Neuronal stem cell (in vitro differentiated cells): ENCODE measurements around the gene RASL10B.

Experiments used
- DNase-seq: peaks from one replicate; pipeline ENCODE4 v3.0.0-alpha.2; 2013; ENCODE audit warnings: low spot score
- H2AFZ ChIP-seq: one replicate; pipeline ENCODE4 v1.6.1; 2013; ENCODE audit warnings: mild to moderate bottlenecking, low read length, inconsistent platforms
- H2AK5ac ChIP-seq: 2 replicates; pipeline ENCODE4 v1.6.1; 2013; ENCODE audit warnings: low read depth, mild to moderate bottlenecking, inconsistent platforms, low read length, moderate library complexity, mixed read lengths
- H2BK120ac ChIP-seq: 2 replicates; pipeline ENCODE4 v1.6.1; 2013; ENCODE audit warnings: low read depth, mild to moderate bottlenecking, inconsistent platforms, low read length, moderate library complexity, mixed read lengths
- H2BK12ac ChIP-seq: one replicate; pipeline ENCODE4 v1.6.1; 2013; ENCODE audit warnings: low read length, inconsistent platforms
- H2BK15ac ChIP-seq: 2 replicates; pipeline ENCODE4 v1.6.1; 2013; ENCODE audit warnings: mild to moderate bottlenecking, low read length, inconsistent platforms, mixed read lengths
- H2BK5ac ChIP-seq: one replicate; pipeline ENCODE4 v1.6.1; 2013; ENCODE audit warnings: inconsistent platforms, mild to moderate bottlenecking, low read length, moderate library complexity
- H3K14ac ChIP-seq: one replicate; pipeline ENCODE4 v1.6.1; 2013; ENCODE audit warnings: low read length, inconsistent platforms
- H3K18ac ChIP-seq: 2 replicates; pipeline ENCODE4 v1.6.1; 2013; ENCODE audit warnings: low read length, inconsistent platforms
- H3K23ac ChIP-seq: 2 replicates; pipeline ENCODE4 v1.6.1; 2013; ENCODE audit warnings: low read depth, mild to moderate bottlenecking, mixed read lengths, low read length, inconsistent platforms; ENCODE audit not compliant: poor library complexity
- H3K27ac ChIP-seq: replicated peaks from 3 replicates; pipeline ENCODE4 v1.5.1; 2013; ENCODE audit warnings: low read length, inconsistent platforms
- H3K27me3 ChIP-seq, 3 experiments: 2 replicates each; pipeline ENCODE4 v1.6.1; 2013; ENCODE audit warnings: low read length in 3 of 3, mild to moderate bottlenecking in 2 of 3, inconsistent platforms in 1 of 3, low read depth in 1 of 3, mixed read lengths in 1 of 3, moderate library complexity in 1 of 3; ENCODE audit not compliant: control insufficient read depth in 3 of 3, insufficient read depth in 3 of 3
- H3K36me3 ChIP-seq, 2 donors: replicated peaks in 1 of 2; 2 replicates each; pipeline ENCODE4 v1.6.1; 2013; ENCODE audit warnings: low read length in 2 of 2; ENCODE audit not compliant: control insufficient read depth in 2 of 2, insufficient read depth in 2 of 2
- H3K4ac ChIP-seq: 2 replicates; pipeline ENCODE4 v1.6.1; 2013; ENCODE audit warnings: inconsistent platforms, mild to moderate bottlenecking, low read length, moderate library complexity
- H3K4me1 ChIP-seq, 2 donors: 1 replicate in 1 of 2; 2 replicates in 1 of 2; pipeline ENCODE4 v1.6.1; 2013; ENCODE audit warnings: low read length in 2 of 2, low read depth in 1 of 2; ENCODE audit not compliant: control insufficient read depth in 2 of 2, insufficient read depth in 1 of 2
- H3K4me2 ChIP-seq: one replicate; pipeline ENCODE4 v1.6.1; 2013; ENCODE audit warnings: mild to moderate bottlenecking, low read length, inconsistent platforms; ENCODE audit not compliant: insufficient read depth, poor library complexity, severe bottlenecking
- H3K4me3 ChIP-seq, 2 donors: 2 replicates each; pipeline ENCODE4 v1.5.1; 2013; ENCODE audit warnings: low read length in 2 of 2, mild to moderate bottlenecking in 2 of 2, inconsistent platforms in 1 of 2, moderate library complexity in 1 of 2
- H3K79me1 ChIP-seq: one replicate; pipeline ENCODE4 v1.6.1; 2013; ENCODE audit warnings: low read depth, mild to moderate bottlenecking, inconsistent platforms, low read length, moderate library complexity
- H3K9ac ChIP-seq: one replicate; pipeline ENCODE4 v1.6.1; 2013; ENCODE audit warnings: mild to moderate bottlenecking, low read depth, low read length, inconsistent platforms; ENCODE audit not compliant: poor library complexity
- H3K9me3 ChIP-seq, 2 donors: replicated peaks in 1 of 2; 2 replicates each; pipeline versions ENCODE3 to v1.6.1; 2013; ENCODE audit warnings: low read length in 2 of 2, mild to moderate bottlenecking in 2 of 2, inconsistent platforms in 1 of 2, low read depth in 1 of 2, mixed read lengths in 1 of 2, moderate library complexity in 1 of 2; ENCODE audit not compliant: control insufficient read depth in 2 of 2, insufficient read depth in 1 of 2
- H4K8ac ChIP-seq: one replicate; pipeline ENCODE4 v1.6.1; 2013; ENCODE audit warnings: low read depth, mild to moderate bottlenecking, inconsistent platforms, low read length, moderate library complexity
- H4K91ac ChIP-seq: one replicate; pipeline ENCODE4 v1.6.1; 2013; ENCODE audit warnings: low read length, low read depth, mild to moderate bottlenecking, inconsistent platforms; ENCODE audit not compliant: poor library complexity
- WGBS, 2 donors: extraction: QIAGEN DNeasy Blood & Tissue Kit; methylation state at CpG; one replicate each; pipeline ENCODE4 v1.1.7; 2013; ENCODE audit warnings: missing lambda C conversion rate in 2 of 2, mixed read lengths in 1 of 2; ENCODE audit not compliant: insufficient read length in 2 of 2, insufficient replicate concordance in 1 of 2; ENCODE audit errors: extremely low coverage in 2 of 2; 5-methylcytosine and 5-hydroxymethylcytosine counted together

RASL10B gene

DNA sequence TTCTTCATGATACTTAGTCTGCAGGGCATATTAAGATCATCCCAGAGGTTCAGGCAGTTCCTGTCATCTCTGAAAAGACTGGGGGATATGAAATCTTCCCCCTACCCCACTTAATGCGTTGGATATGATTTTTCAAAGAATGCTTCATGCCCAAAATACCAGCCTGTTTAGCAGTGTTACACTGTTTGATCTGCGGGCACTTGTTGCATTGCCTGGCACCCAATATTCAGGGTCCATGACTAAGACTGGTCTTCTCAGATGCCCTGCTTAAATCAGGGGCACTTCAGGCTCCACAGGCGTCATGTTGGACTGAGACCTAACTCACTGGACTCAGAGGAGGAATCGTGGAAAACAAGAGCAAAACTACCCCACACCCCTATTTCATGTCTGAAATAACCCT, 6.4 kb upstream of the RASL10B start:
- H3K4me3 ChIP-seq = no peak overlapping the region
- no peaks in the 10 kb centered on the region for H3K27me3 ChIP-seq
- no peak overlapping the region for H3K9ac ChIP-seq
- no peak overlapping the region for H2AFZ ChIP-seq
- H3K4me1 ChIP-seq = peaks cover 0 to 8% of the 10 kb centered on the region in 2 donors
- H2BK12ac ChIP-seq = no peak overlapping the region
- H3K9me3 ChIP-seq = no peaks in the 10 kb centered on the region
- H3K4me2 ChIP-seq = no peak overlapping the region
- no peak overlapping the region for H3K23ac ChIP-seq
- no CpG with 5 or more reads among the region's 4 CpGs for WGBS, 2 donors
- no peak overlapping the region for H4K91ac ChIP-seq
- no peak overlapping the region for H3K27ac ChIP-seq
- no peak overlapping the region for H3K18ac ChIP-seq
- no peak overlapping the region for H2BK120ac ChIP-seq
- H2AK5ac ChIP-seq = no peak overlapping the region
- DNase-seq = no peak
- no peak overlapping the region for H3K4ac ChIP-seq
- H3K36me3 ChIP-seq = peaks cover 9 to 64% of the 10 kb centered on the region in 2 donors
- no peak overlapping the region for H3K14ac ChIP-seq
- no peak overlapping the region for H4K8ac ChIP-seq
- H2BK5ac ChIP-seq = no peak overlapping the region
- no peak overlapping the region for H2BK15ac ChIP-seq
- no peaks in the 10 kb centered on the region for H3K79me1 ChIP-seq

DNA sequence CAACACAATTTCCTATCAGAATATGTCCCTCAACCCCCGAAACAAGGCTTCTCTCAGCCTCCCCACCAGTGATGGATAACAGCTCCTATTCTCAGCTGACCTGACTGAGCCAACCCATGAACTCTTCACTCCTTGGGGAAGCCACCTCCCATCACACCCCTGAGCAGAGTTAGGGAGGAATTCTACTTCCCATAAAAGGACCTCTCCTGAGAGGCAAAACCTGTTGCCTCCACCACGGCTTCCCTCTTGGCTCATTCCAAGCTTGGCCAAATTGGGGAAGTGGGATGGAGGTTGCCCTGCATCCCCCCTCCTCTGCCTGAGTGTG, 5.7 kb upstream of the RASL10B start:
- Histone ChIP-seq H3K27me3 (no peaks in the 10 kb centered on the region), H2BK12ac (no peak overlapping the region), H3K4ac (no peak overlapping the region), H3K14ac (no peak overlapping the region), H3K18ac (no peak overlapping the region), H3K4me3 (no peak overlapping the region), H3K4me1 (peaks cover 0 to 11% of the 10 kb centered on the region in 2 donors), H2AK5ac (no peak overlapping the region), H3K9ac (no peak overlapping the region), H4K8ac (no peak overlapping the region), H3K9me3 (no peaks in the 10 kb centered on the region), H3K36me3 (peaks cover 9 to 61% of the 10 kb centered on the region in 2 donors), H2BK5ac (no peak overlapping the region), H2BK120ac (no peak overlapping the region), H2BK15ac (no peak overlapping the region), H2AFZ (no peak overlapping the region), H4K91ac (no peak overlapping the region), H3K23ac (no peak overlapping the region), H3K4me2 (no peak overlapping the region), H3K27ac (no peak overlapping the region), H3K79me1 (no peaks in the 10 kb centered on the region)
- DNase-seq = no peak
- no CpG with 5 or more reads among the region's 2 CpGs for WGBS, 2 donors

DNA sequence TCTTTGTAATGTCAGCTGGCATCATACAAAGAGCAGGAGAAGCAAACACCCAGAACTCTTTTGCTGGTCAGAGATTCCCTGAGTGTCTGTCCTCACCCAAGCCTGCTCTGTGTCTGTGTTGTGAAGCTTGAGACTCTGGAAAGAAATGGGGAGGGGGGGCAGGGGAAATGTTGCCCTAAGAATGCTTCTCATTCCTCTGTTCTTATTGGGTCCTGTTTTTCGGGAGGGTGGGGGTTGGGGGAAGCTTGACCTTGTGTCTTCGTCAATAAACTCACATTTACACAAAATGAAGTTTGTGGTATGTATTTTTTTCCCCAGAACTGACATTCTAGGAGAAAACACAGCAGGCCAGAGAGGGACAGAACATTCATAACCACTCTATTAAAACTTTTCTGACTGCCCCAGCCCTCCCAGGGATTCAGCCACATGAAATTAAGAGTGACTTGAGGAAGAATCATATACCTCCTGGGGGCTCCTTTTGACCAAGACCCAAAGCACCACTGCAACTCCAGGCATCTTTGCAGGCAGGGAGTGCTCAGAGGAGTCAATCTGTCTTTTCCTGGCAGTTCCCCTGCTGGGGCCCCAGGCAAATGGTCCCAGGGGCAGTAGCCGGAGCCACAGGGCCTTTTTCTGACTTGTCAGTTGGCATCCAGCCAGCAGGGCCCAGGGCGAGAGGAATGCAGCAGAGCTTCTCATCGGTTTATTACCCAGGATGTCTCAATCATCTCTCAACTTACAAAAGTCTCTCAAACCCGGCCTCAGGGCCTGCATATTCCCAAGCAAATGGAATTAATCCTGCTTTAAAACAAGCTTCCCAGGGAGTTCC, 5.1 kb upstream of the RASL10B start:
- Histone ChIP-seq H4K8ac (no peak overlapping the region), H2BK120ac (no peak overlapping the region), H3K27me3 (no peaks in the 10 kb centered on the region), H3K23ac (no peak overlapping the region), H2AFZ (no peak overlapping the region), H3K27ac (no peak overlapping the region), H3K14ac (no peak overlapping the region), H3K4me2 (no peak overlapping the region), H4K91ac (no peak overlapping the region), H3K4me1 (peaks cover 5 to 14% of the 10 kb centered on the region in 2 donors), H2BK15ac (no peak overlapping the region), H3K79me1 (no peaks in the 10 kb centered on the region), H3K4me3 (no peak overlapping the region), H2AK5ac (no peak overlapping the region), H2BK12ac (no peak overlapping the region), H3K4ac (no peak overlapping the region), H3K9me3 (no peaks in the 10 kb centered on the region), H3K36me3 (peaks cover 9 to 55% of the 10 kb centered on the region in 2 donors), H3K18ac (no peak overlapping the region), H2BK5ac (no peak overlapping the region), H3K9ac (no peak overlapping the region)
- no peak for DNase-seq
- whole genome bisulfite sequencing, 2 donors = no CpG with 5 or more reads among the region's 6 CpGs

DNA sequence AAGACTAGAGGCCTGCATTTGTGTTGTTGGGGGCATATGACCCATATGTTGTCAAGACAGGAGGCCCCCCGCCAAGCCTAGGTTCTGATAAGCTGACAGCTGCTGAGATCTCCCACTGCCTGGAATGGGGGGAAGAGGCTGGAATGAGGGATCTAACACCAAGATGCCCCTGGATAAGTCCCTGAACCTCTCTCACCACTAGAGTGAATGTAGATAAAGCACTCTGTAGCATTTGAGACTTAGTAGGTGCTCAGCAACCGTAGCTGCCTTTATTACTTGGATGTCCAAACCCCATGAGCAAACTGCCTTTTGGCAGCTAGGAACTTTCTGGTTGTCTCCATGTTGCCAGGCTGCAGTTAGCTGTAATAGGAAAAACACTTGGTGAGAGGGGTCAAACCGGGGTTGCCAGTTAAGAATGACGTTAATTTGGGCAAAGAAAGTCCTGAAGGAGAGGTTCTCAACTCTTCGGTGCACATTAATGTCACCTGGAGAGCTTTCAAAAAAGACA, 4.4 kb upstream of the RASL10B start:
- Histone ChIP-seq H3K27ac (no peak overlapping the region), H3K18ac (no peak overlapping the region), H3K79me1 (no peaks in the 10 kb centered on the region), H3K9me3 (no peaks in the 10 kb centered on the region), H3K36me3 (peaks cover 9 to 49% of the 10 kb centered on the region in 2 donors), H3K4ac (no peak overlapping the region), H3K9ac (no peak overlapping the region), H2BK12ac (no peak overlapping the region), H3K27me3 (no peaks in the 10 kb centered on the region), H3K4me1 (peaks cover 5 to 14% of the 10 kb centered on the region in 2 donors), H4K91ac (no peak overlapping the region), H2BK5ac (no peak overlapping the region), H3K4me3 (no peak overlapping the region), H3K14ac (no peak overlapping the region), H2AK5ac (no peak overlapping the region), H2BK15ac (no peak overlapping the region), H3K23ac (no peak overlapping the region), H3K4me2 (no peak overlapping the region), H4K8ac (no peak overlapping the region), H2AFZ (no peak overlapping the region), H2BK120ac (no peak overlapping the region)
- DNase-seq = no peak
- WGBS, 2 donors = no CpG with 5 or more reads among the region's 5 CpGs
